AG08395 (cell line): ENCODE measurements around the gene MDGA2.

ENCODE experiments used
- DNase-seq: peaks from one replicate; pipeline ENCODE4 v3.0.0; 2012; ENCODE audit warnings: mixed read lengths, low spot score

Gene MDGA2

DNA sequence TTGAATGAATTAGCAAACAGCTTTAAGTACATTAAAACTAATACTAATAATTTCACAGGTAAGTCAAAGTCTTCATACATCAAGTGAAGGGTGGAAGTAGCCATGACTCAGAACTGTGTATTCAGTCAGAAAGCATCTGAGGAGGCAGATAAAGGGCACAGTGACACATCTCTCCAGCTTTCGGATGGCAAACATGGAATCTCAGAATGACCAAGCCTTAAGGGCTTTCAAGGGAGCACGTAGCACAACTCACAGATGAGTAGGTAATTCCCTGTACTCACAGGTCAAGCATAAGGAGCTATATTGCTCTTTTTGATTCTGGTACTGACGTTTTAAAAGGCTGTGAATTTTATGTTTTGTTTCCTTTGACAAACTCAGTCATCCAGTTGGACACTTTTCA lies 56.0 kb downstream of the MDGA2 start:
- DNase-seq: no peak

DNA sequence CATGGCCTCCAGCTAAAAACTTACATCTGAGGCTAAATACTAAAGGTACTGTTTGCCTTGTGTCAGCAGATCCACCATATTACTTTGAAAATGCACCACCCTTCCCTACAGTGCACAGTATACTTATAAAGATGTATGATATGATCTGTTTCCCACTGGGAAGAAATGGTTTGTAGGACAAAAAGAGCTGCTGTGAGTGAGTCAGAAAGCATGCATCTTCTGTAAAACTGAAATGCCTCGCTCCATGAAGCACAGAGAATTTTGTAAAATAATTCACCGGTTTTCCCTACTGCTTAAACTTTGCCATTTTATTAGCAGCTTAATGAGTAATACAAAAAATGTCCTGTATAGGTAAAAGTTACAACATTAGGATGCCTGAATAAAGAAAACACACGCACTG lies 68.8 kb downstream of the MDGA2 start:
- no peak for DNase-seq

DNA sequence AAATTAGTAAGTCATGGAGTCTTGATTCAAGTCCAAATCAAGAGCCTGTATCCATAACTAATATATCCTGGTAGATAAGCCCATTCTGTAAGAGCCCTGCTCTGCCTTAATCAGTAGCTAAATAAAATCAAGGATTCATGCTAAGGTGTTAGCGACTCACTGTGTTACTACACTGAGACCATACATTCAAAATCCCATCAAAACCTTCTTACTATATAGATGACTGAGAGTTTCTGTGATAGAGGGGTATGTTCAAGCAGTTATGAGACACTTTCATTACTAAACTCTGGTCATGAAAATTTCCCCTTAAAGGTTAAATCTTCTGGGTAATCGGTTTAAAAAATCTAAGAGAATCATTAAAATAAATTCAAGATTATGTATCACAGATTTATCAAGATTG lies 78.5 kb downstream of the MDGA2 start:
- DNase-seq: no peak

DNA sequence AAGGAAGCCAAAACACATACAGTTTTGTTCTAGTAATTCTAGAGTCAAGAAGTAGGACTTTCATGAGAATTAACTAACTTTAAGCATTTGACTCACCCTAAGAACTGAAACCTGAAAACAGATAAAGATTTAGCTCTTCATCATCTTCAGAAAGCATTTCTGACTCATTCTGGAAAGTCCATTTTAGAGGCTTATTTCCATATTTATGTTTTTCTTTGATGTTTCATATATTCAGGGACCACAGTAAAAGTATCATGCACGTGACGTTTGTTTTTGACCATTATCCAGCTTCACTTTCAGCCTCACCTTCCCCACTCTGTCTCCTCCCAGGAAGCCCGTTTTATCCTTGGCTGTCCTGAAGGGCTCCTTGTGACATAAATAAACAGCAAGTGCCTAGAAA lies 79.2 kb downstream of the MDGA2 start:
- no peak for DNase-seq

DNA sequence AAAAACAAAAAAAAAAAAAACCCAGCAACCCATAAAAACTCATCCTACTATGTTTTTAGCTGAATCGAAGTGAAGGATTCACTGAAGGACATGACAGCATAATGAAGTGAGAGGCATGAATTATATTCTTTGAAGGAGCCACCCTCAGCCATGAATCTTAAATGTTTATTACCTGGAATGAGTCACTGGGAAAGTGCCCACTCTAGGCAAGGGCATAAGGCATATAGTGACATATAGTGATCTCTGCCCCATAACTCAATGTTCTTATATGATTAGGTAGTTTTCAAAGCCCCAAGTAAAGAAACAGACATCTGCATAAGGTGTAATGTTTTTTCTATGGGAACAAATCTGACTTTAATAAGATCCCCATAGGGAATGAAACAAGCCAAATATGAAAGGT lies 79.9 kb downstream of the MDGA2 start:
- no peak for DNase-seq

DNA sequence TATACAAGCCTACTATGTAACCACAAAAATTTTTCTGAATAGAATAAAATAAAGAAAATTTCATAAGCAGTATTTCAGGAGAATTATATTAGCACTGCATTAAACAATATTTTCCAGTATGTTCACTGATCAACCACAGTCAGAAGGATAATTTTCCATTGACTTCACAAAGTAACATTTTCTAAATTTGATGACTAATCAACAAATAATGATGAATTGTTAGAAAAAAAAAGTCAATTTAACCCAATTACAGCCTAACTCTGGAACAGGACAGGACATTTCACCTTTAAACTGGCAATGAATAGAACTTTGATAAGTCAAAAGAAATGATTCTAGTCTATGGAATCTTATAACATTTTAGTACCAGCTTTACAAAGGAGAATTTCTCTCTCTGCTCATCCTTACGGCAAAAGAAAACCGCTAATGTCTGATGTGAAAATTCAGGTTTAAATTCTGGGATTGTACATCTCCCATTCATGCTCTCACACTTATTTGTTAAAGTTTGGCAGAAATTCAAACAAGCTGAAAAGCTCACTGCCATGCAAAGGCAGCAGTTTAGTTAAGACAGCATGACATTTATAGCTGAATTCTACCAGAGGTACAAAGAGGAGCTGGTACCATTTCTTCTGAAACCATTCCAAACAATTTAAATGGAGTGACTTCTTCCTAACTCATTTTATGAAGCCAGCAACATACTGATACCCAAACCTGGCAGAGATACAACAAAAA lies 84.5 kb downstream of the MDGA2 start:
- no peak for DNase-seq

DNA sequence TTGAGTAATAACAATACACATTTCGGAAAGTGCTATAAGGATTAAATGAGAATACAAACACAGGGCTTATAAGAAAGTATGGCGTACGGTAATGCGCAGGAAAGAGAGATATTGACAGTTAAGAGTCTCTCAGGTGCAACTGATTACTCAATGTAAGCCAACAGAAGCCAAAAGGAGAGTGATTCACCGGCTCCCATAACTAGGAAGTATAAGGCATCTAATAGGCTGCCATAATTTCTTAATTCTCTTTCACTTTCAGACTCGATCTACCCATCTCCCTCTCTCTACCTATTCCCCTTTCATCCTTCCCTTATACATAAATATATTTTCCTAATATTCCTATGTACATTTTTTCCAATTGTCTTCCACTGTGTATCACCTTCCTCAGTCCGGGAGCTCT lies 90.0 kb downstream of the MDGA2 start:
- DNase-seq: no peak

DNA sequence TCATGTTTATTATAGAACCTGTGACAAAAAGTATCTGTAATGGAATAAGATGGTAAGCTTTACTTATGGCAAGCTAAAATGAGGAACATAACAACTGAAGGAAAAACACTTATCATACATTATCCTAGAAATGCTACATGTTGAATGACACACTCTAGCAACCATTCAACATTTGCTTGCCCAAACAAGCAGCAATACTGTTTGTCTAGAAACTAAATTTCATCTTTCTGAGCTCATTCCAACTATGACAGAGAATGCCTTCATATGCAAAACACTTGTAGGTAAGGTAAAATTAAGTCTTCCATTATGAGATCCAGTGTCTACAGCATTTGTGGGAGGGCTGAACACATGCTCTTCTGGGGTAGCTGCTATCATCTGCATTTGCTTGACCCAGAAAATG lies 108.1 kb downstream of the MDGA2 start:
- no peak for DNase-seq

DNA sequence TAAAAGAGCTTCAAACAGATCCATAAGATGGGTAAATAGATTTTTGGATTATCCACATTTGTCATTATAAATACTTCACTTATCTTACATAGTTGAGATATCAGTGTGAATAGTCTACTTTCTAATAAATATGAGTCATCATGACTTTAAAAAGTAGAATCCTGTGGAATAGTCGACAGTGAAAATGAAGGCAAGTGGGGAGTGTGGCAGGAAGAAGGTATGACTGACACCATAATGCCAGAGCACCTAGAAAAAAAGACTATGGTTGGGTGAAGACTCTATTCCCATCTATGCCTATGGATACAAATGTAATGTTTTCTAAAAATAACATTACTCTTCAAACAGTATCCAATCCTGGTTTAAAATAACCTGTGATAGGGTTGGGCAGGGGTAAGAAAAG lies 117.5 kb downstream of the MDGA2 start:
- no peak for DNase-seq

DNA sequence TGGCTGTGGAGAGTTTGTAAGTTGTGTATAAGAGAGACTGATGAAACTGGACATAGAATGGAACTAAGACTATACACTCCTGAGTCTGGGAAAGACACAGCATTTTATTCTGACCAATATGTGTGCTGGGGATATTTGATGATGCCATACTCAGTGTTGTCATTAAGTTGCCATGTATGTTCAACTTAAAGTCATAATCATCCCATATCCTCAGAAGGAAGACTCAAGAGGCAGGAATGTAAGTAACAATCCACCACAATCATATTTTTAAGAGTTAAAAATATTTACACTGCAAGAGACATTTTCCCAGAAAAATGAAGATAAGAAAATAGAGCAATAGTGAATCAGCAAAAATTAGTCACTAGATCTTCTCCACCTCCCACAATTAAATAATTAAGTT lies 120.1 kb downstream of the MDGA2 start:
- no peak for DNase-seq

DNA sequence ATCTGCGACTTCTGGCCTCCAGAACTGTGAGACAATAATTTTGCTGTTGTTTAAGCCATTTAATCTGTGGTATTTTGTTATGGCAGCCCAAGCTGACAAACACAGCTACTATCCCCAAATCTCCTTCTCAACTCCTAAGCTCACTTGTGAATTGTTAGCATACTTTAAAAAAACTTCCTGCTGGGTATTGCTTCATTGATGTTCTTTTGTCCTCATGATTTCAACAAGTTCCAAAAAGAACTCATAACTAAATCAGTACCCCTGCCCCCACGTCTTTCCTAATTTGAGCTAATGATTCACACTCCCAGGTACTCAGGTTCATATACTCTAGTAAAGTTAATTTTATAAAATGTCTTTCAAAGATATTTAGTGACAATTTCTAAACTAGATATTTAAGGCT lies 125.5 kb downstream of the MDGA2 start:
- no peak for DNase-seq

DNA sequence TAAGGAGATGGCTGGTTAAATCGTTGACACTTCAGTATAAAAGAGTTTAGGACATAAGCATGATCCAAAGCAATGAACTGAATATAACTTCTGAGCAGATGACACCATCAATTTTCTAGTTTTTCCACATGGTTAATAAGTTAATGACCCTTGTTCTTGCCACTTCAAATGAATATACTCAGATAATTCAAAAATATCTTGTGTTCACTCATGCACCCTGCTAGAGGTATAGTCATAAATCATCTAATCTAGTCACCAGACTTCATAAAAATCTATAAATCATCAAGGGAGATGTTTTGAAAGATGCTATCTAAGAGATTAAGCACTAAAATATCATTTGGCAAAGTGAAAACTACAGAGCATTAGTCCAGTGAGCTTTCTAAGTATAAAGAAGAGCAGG lies 131.9 kb downstream of the MDGA2 start:
- no peak for DNase-seq

DNA sequence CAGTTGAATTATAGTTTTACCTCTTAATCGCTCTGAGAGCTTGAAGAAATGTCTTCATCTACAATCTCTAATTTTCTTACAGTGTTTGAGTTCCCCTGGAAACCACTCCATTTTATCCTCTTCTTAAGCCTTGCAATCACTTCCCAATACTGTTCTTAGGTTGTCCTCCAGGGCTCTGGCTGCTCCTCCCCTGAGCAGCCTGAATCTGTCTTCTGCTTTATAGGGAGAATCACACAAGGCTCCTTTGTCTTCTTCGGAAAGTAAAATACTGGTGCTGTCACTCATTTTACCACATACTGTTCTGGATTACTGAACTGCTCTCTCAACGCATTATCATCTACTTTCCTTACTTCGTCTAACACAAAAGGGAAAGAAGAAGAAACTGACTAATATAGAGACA lies 133.7 kb downstream of the MDGA2 start:
- no peak for DNase-seq

DNA sequence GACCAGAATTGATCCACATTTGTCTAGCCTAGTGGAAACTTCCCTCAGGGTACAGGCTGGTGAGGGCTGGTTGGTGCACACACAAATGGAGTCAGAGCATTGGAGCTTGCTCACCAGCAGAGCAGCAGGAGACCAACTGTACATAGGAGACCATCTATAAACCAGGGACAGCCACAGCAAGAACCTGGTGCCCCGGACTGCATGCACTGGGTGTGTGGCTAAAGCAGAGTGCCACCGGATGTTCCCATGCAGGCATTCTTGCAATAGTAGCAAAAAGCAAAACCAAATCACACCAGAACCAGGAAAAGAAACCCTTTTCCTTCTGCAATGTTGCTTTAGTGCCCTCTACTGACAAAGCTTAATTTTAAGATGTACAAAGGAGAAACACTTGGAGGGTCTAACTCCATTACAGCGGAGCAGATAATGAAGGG lies 136.4 kb downstream of the MDGA2 start:
- no peak for DNase-seq

DNA sequence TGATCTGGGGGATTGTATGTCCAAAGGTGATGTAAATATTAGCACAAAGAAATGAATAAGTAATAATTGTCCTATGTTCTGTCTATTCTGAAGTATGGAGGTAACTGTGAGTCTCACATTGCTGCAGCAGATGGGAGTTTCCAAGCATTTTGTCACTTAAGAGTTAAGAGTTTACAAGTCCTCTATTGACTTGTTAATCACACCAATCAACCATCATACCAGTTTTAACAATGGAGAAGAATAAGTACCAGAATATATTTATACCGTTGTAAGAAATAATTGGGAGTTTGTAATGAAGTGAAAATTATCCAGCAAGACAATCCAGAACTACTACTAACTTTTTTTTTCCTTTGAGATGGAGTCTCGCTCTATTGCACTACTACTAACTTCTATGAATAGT lies 139.1 kb downstream of the MDGA2 start:
- no peak for DNase-seq

DNA sequence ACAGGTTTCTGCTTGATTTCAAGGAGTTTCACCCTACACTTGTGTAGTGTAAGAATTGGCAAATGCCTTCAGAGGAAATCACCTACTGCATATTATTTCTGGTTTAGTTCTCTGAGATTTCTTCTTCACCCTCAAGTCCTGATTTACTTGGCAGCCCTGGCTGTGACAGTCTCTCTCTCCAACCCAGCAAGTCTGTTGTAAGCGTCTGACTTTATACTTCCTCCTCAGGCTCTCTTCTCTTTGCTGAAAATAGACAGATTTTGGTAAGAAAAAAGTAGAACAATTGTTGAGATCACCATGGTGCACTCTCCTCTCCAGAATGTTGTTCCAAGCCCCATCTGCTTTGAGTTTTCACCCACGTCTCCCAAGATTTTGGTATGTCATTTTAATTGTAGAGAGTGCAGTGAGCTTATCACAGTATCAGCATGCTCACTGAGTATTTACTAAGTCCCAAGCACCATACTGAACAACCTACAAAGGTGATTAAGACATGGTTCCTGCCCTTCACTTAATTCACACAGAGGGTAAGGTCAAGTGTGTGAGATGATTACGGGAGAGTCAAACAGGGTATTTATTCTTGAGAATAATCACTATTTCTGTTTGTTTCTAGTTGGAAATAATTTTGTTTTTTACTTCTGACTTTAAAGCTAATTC lies 148.7 kb downstream of the MDGA2 start:
- no peak for DNase-seq

DNA sequence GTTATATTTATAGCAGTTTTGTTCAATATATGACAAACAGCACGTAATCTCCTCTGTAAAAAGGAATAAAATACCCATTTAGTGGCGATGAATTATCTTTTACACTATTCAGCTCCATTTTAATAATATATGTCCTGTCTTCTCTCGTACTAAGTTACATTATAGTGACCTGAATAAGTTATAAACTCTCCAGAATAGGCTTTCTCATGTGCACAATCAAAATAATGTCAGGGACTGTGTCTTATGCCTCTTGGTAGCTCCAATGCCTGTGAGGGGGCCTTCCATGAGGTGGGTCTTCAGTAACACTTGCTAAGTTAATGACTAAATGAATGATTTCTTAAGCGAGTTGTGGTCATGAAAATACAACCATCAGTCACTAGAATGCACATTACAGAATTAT lies 150.9 kb downstream of the MDGA2 start:
- no peak for DNase-seq

DNA sequence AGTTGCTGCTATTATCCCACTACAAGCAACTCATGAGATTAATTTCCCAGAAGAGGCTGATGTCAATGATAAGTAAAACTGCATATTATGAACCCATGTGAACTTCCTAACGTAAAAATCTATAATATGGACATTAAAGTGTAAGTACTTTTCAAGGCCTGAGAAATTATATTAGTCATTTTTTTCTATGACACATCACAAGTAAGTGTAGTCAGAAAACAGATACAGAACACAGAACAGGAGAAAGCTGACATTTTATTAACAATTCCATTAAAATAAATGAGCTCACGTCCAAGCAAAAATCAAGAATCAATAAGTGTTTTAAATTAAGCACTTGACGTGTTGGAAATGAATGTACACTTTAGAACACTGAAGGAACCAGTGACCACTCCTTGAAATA lies 155.0 kb downstream of the MDGA2 start:
- no peak for DNase-seq

DNA sequence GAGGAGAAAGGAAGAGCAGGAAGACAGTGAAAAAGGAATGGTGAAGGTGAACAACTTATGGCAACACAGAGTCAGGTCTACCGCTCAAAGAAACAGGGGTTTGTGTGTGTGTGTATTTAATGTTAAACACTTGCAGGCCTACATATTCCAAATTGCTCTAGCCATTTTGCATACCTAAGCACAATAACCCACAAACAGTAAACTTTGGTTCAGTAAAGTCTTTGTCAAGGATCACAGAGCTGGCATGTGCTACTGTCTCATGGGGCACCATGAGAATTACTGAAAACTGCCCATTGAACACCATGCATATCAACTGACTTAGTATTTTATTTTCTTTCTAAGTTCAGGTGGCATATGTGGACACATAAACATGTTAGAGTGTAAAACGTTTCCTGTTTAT lies 163.6 kb downstream of the MDGA2 start:
- DNase-seq: no peak

DNA sequence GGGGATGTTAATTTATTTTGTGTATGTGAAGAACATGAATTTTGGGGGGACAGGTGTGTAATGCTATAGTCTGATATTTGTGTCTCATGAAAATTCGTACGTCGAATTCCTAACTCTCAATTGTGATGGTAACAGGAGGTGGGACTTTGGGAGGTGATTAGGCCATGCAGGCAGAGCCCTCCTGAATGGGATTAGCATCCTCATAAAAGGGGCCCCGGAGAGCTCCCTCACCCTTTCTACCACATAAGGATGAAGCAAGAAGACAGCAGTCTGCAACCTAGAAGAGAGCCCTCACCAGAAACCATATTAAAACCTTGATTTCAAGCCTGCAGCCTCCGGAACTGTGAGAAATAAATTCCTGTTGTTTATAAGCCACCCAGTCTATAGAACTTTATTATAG lies 165.4 kb downstream of the MDGA2 start:
- no peak for DNase-seq

DNA sequence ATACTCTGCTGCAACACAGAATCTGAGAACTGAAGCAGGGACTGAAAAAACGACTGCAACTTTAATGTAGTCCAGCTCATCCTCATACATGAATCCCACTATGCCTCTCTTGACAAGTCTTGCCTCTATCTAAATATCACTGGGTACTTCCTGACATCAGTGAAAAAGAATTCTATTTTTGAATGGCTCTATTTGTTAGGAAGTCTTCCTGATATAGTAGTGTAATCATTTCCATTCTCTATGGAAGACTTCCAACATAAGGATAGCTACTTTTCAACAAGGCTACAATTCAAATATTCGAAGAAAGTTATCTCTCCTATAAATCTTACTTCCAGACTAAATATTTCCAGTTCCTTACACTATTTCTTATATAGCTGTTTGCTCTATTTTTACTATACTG lies 167.5 kb downstream of the MDGA2 start:
- DNase-seq: no peak

DNA sequence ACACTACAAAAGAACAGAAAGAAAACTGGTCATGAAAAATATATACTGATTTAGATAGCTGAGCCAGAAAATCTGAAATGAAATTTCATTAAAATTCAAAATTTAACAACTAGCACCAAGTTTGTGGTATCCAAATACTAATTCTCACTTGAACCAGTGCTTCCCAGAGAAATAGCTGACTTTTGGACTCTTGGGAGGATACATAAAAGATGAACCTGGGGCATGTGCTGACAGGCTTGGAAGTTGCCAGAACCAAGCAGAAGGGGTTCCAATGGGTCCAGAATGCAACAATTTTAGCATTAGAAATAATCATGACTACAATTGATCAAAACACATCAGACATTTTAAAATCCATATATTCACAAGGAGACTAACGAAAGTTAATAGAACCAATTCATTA lies 175.0 kb downstream of the MDGA2 start:
- no peak for DNase-seq

DNA sequence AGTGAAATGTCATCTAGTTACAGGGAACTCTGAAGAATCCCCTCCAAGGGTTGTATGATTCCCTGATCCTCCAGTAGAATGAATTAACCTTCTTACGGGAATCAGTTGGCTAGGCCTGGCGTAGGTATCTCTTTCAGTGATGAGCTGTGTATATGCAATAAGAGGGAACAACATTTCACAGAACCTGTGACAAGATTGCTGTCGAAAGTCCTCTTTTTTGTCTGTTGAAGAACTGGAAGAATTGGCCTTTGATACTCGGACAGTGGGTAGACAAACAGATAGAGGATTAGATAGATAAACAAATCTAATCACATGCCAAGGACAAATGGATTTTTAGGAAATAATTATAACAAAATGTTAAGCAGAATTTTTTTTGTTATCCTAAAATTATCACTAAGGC lies 184.6 kb downstream of the MDGA2 start:
- DNase-seq: no peak

DNA sequence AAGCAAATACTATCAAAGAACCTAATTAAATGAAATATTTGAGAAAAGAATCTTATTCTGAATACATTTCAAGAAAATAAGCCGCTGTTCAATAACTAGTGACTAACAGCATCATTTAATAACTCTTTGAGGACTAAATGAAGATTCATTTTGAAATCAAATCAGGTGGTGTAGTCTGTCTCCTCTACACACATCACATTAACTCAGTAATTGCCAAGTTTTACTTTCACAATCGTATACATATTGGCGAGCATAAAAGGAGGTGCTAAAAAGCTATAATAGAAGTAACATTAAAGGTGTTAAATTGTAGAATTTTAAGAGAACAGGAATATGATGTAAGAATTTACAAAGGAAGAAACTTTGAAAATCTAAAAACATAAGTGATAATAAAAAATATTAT lies 185.1 kb downstream of the MDGA2 start:
- DNase-seq: no peak
